Suprapubic skin (tissue), 4 donors: Measurements from ENCODE around the gene C1QL4.

ENCODE experiments used
- CTCF ChIP-seq, 2 donors: fragments of 200-600 bp in 1 of 2; fragments of 450-650 bp in 1 of 2; sonication (generic) in 1 of 2; IDR thresholded peaks; one replicate each; pipeline ENCODE4 v1.5.1; 2016 to 2019; ENCODE audit warnings: antibody characterized with exemption in 2 of 2, mild to moderate bottlenecking in 1 of 2, moderate library complexity in 1 of 2
- EP300 ChIP-seq: sonication (generic); formaldehyde crosslinking; IDR thresholded peaks from one replicate; pipeline ENCODE4 v1.6.1; 2017; ENCODE audit warnings: antibody characterized with exemption
- POLR2A ChIP-seq, 2 donors: fragments of 450-650 bp; IDR thresholded peaks; one replicate each; pipeline ENCODE4 v1.6.1; 2017; ENCODE audit warnings: antibody characterized with exemption in 2 of 2, mild to moderate bottlenecking in 2 of 2, moderate library complexity in 2 of 2
- POLR2AphosphoS5 ChIP-seq, 3 donors: sonication (generic); formaldehyde crosslinking; IDR thresholded peaks; one replicate each; pipeline ENCODE4 v1.6.1; 2017; ENCODE audit warnings: antibody characterized with exemption in 3 of 3

GRCh38 chr12:49332441-49332861, 4.5 kb downstream of the C1QL4 start:
- no peak for TF ChIP-seq CTCF (IDR thresholded peaks at IDR 0.05)
- TF ChIP-seq POLR2AphosphoS5 (IDR thresholded peaks at IDR 0.05): no peak
- no peak for TF ChIP-seq POLR2A (IDR thresholded peaks at IDR 0.05)
- TF ChIP-seq EP300: no peak
